Measurements from ENCODE around the gene UCHL1.
"Not testable (repeated sequence)": the region's sequence is repeated elsewhere in the genome, so short reads cannot be mapped to it uniquely, and the experiment has no call there.

The UCHL1 gene

GRCh38 chr4:41294445-41295062, 37.8 kb downstream of the UCHL1 start:
- peak in 1 of 3 experiments; percentile 33 for DNase-seq

GRCh38 chr4:41296995-41297394, 40.3 kb downstream of the UCHL1 start:
- no peak for DNase-seq

- no peak for DNase-seq
Measured at GRCh38 chr4:41297832-41298231, 41.1 kb downstream of the UCHL1 start.

GRCh38 chr4:41299486-41299885, 42.8 kb downstream of the UCHL1 start:
- DNase-seq = no peak

GRCh38 chr4:41301137-41301536, 44.4 kb downstream of the UCHL1 start:
- DNase-seq = no peak

GRCh38 chr4:41303372-41304118, 46.8 kb downstream of the UCHL1 start:
- DNase-seq = peak in 1 of 3 experiments; percentile 7

- DNase-seq = peak in 2 of 3 experiments; percentile 4 to 64
Measured at GRCh38 chr4:41304221-41304620, 47.5 kb downstream of the UCHL1 start.

GRCh38 chr4:41305476-41305875, 48.7 kb downstream of the UCHL1 start:
- DNase-seq = no peak

- no peak for DNase-seq
Measured at GRCh38 chr4:41307638-41308037, 50.9 kb downstream of the UCHL1 start.

GRCh38 chr4:41308398-41308797, 51.7 kb downstream of the UCHL1 start:
- no peak for DNase-seq

GRCh38 chr4:41315426-41315825, 58.7 kb downstream of the UCHL1 start:
- DNase-seq = not testable (repeated sequence)

GRCh38 chr4:41315862-41316261, 59.1 kb downstream of the UCHL1 start:
- no peak for DNase-seq

Measured in NCI-H1417 (cell line).